HepG2 (cell line): ENCODE measurements around the gene WDR53. TPM values are rescaled to one million over a fixed set of nuclear protein-coding genes. Genes with fewer than 3 reads are reported as not detected.
A peak's percentile ranks its signal among the peaks of the same experiment; 100 is the strongest.

Source experiments
- ARID2 ChIP-seq: sonication (generic); formaldehyde crosslinking; IDR thresholded peaks from 2 replicates; pipeline ENCODE4 v1.8.1; 2022; ENCODE audit warnings: mild to moderate bottlenecking, missing genetic modification reagents, borderline replicate concordance
- CBX5 ChIP-seq: sonication (generic); formaldehyde crosslinking; IDR thresholded peaks from 2 replicates; pipeline ENCODE4 v1.4.0; 2020; ENCODE audit warnings: missing genetic modification reagents, borderline replicate concordance
- ELF3 ChIP-seq: IDR thresholded peaks from 2 replicates; pipeline ENCODE4 v1.6.1; 2016; ENCODE audit warnings: missing genetic modification reagents, missing compliant biosample characterization
- ETV5 ChIP-seq: IDR thresholded peaks from 2 replicates; pipeline ENCODE4 v1.6.1; 2018; ENCODE audit warnings: missing biosample characterization, missing genetic modification reagents, inconsistent platforms, borderline replicate concordance
- GATAD2A ChIP-seq: IDR thresholded peaks from 2 replicates; pipeline ENCODE4 v1.6.1; 2016
- HMG20B ChIP-seq: conservative IDR thresholded peaks from 2 replicates; pipeline ENCODE4 v1.6.1; 2016; ENCODE audit warnings: missing genetic modification reagents, missing compliant biosample characterization
- IKZF1 ChIP-seq: fragments of 450-650 bp; IDR thresholded peaks from 2 replicates; pipeline ENCODE4 v1.7.1; 2016
- MAZ ChIP-seq, 2 experiments: sonication (generic) in 1 of 2; formaldehyde crosslinking in 1 of 2; IDR thresholded peaks; 2 replicates each; pipeline versions ENCODE4 v1.5.0 to v1.6.1; 2012 to 2020; ENCODE audit warnings: low read depth in 2 of 2, mild to moderate bottlenecking in 2 of 2, borderline replicate concordance in 1 of 2, improper control_type of control experiment in 1 of 2, low read length in 1 of 2, missing genetic modification reagents in 1 of 2, moderate library complexity in 1 of 2
- NCOA5 ChIP-seq: sonication (generic); formaldehyde crosslinking; IDR thresholded peaks from 2 replicates; pipeline ENCODE4 v1.4.0; 2020; ENCODE audit warnings: missing genetic modification reagents
- NFYC ChIP-seq: IDR thresholded peaks from 2 replicates; pipeline ENCODE4 v1.6.1; 2016; ENCODE audit warnings: missing genetic modification reagents, missing compliant biosample characterization
- POLR2AphosphoS5 ChIP-seq: IDR thresholded peaks from 2 replicates; pipeline ENCODE4 v1.6.1; 2012; ENCODE audit warnings: low read depth, low read length
- RBAK ChIP-seq: sonication (generic); formaldehyde crosslinking; IDR thresholded peaks from 2 replicates; pipeline ENCODE4 v1.5.1; 2020; ENCODE audit warnings: mild to moderate bottlenecking, missing genetic modification reagents
- SAFB2 ChIP-seq: sonication (generic); formaldehyde crosslinking; IDR thresholded peaks from 2 replicates; pipeline ENCODE4 v1.5.1; 2020; ENCODE audit warnings: missing genetic modification reagents, low read depth, mild to moderate bottlenecking, borderline replicate concordance
- TAF15 ChIP-seq: fragments of 200-400 bp; formaldehyde crosslinking; IDR thresholded peaks from one replicate; pipeline ENCODE4 v1.6.1; 2018; ENCODE audit warnings: mild to moderate bottlenecking, low read depth, low read length; ENCODE audit not compliant: poor library complexity, severe bottlenecking
- XRCC5 ChIP-seq: fragments of 200-400 bp; formaldehyde crosslinking; optimal IDR thresholded peaks from 2 replicates; pipeline ENCODE3; 2017; ENCODE audit warnings: mild to moderate bottlenecking, low read length
- polyA plus RNA-seq, 8 experiments: library from polyadenylated mRNA; depleted of rRNA in 3 of 8; stranded (reverse) in 7 of 8; unstranded in 1 of 8; fragments of >200 nt; fragmentation: Illumina TruSeq in 4 of 8; extraction: Trizol in 4 of 8; gene quantifications; 2 replicates each; pipeline versions ENCODE4 v1.2.1 to v1.2.3, GENCODE V29; 2011 to 2016; ENCODE audit warnings: low read depth in 4 of 8, missing spikeins in 1 of 8, mixed read lengths in 1 of 8; ENCODE audit not compliant: insufficient read depth in 1 of 8
- total RNA-seq, 5 experiments: library from RNA; depleted of rRNA; stranded (reverse); fragments of >200 nt; fragmentation: Illumina TruSeq; extraction: Trizol; gene quantifications; 2 replicates each; pipeline ENCODE4 v1.2.3, GENCODE V29; 2016; ENCODE audit warnings: low read depth in 1 of 5
- TF ChIP-seq, protein P1 (sequence below): sonication (generic); formaldehyde crosslinking; conservative IDR thresholded peaks from 2 replicates; pipeline ENCODE4 v1.4.0; 2020; ENCODE audit warnings: missing genetic modification reagents
- TF ChIP-seq, protein P2 (sequence below): IDR thresholded peaks from 2 replicates; pipeline ENCODE4 v1.6.1; 2016; ENCODE audit warnings: mild to moderate bottlenecking
- TF ChIP-seq, protein P3 (sequence below): sonication (generic); formaldehyde crosslinking; IDR thresholded peaks from 2 replicates; pipeline ENCODE4 v1.4.0; 2020; ENCODE audit warnings: missing genetic modification reagents
- TF ChIP-seq, protein P4 (sequence below): sonication (generic); formaldehyde crosslinking; IDR thresholded peaks from 2 replicates; pipeline ENCODE4 v1.5.0; 2020; ENCODE audit warnings: missing genetic modification reagents, mild to moderate bottlenecking, borderline replicate concordance
- TF ChIP-seq, protein P5 (sequence below): sonication (generic); formaldehyde crosslinking; IDR thresholded peaks from 2 replicates; pipeline ENCODE4 v1.5.0; 2020; ENCODE audit warnings: mild to moderate bottlenecking, low read depth, missing genetic modification reagents, borderline replicate concordance
- TF ChIP-seq, protein P6 (sequence below): sonication (generic); IDR thresholded peaks from 2 replicates; pipeline ENCODE4 v1.6.1; 2016; ENCODE audit warnings: low read depth, borderline replicate concordance
- TF ChIP-seq, protein P7 (sequence below): sonication (generic); formaldehyde crosslinking; IDR thresholded peaks from 2 replicates; pipeline ENCODE4 v1.8.0; 2022; ENCODE audit warnings: mild to moderate bottlenecking, missing genetic modification reagents

The WDR53 gene
- total and polyA plus RNA-seq, 2 of the 13 experiments (the other 11 are each of a cell fraction or from before 2014, with no cell fraction given), result 3.5 to 7.7 TPM

DNA sequence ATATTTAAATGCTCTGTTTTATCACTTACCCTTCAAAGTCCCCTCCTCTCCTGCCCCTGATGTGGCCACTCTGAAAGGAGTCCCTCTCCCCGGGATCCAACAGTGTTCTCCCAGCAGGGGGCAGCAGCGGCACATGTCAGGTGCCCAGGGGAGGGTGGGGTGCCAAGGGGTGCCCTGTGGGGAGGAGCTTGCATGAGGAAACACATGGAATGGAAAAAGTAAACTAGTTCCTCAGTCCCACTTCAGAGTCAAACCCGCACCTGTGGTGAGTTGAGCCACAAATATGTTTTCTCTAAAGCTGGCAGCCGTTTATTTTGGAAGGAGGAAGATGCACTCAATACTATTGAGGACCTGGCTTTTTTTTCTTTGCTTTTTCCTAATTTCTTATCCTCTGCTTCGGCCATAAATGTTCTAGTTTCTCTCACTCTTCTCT is 41.0 kb upstream of the WDR53 start (continued):
- TF ChIP-seq, protein P1, sequence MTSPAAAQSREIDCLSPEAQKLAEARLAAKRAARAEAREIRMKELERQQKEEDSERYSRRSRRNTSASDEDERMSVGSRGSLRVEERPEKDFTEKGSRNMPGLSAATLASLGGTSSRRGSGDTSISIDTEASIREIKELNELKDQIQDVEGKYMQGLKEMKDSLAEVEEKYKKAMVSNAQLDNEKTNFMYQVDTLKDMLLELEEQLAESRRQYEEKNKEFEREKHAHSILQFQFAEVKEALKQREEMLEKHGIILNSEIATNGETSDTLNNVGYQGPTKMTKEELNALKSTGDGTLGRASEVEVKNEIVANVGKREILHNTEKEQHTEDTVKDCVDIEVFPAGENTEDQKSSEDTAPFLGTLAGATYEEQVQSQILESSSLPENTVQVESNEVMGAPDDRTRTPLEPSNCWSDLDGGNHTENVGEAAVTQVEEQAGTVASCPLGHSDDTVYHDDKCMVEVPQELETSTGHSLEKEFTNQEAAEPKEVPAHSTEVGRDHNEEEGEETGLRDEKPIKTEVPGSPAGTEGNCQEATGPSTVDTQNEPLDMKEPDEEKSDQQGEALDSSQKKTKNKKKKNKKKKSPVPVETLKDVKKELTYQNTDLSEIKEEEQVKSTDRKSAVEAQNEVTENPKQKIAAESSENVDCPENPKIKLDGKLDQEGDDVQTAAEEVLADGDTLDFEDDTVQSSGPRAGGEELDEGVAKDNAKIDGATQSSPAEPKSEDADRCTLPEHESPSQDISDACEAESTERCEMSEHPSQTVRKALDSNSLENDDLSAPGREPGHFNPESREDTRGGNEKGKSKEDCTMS, result no peak
- TF ChIP-seq CBX5 (no peak), TAF15 (no peak), GATAD2A (CRISPR knock-in tag) (peak; percentile 38; the same call in 1 of the 2 replicates), NFYC (CRISPR knock-in tag) (no peak), SAFB2 (CRISPR knock-in tag) (no peak), ETV5 (CRISPR knock-in tag) (no peak), XRCC5 (peak; percentile 23), POLR2AphosphoS5 (no peak), NCOA5 (CRISPR knock-in tag) (no peak), IKZF1 (no peak), MAZ (IDR thresholded peaks at IDR 0.05; ENCODE audit: borderline replicate concordance, low read depth, low read length) (peak; percentile 84; the same call in 1 of the 2 replicates), MAZ (CRISPR knock-in tag; IDR thresholded peaks at IDR 0.05; ENCODE audit: low read depth) (no peak), ELF3 (0 out of 2 replicates have a peak, but pooled peaks have one; percentile 9), RBAK (no peak), ARID2 (CRISPR knock-in tag) (no peak), HMG20B (no peak)
- TF ChIP-seq, protein P2, sequence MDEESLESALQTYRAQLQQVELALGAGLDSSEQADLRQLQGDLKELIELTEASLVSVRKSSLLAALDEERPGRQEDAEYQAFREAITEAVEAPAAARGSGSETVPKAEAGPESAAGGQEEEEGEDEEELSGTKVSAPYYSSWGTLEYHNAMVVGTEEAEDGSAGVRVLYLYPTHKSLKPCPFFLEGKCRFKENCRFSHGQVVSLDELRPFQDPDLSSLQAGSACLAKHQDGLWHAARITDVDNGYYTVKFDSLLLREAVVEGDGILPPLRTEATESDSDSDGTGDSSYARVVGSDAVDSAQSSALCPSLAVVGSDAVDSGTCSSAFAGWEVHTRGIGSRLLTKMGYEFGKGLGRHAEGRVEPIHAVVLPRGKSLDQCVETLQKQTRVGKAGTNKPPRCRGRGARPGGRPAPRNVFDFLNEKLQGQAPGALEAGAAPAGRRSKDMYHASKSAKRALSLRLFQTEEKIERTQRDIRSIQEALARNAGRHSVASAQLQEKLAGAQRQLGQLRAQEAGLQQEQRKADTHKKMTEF, result no peak
- TF ChIP-seq, protein P3, sequence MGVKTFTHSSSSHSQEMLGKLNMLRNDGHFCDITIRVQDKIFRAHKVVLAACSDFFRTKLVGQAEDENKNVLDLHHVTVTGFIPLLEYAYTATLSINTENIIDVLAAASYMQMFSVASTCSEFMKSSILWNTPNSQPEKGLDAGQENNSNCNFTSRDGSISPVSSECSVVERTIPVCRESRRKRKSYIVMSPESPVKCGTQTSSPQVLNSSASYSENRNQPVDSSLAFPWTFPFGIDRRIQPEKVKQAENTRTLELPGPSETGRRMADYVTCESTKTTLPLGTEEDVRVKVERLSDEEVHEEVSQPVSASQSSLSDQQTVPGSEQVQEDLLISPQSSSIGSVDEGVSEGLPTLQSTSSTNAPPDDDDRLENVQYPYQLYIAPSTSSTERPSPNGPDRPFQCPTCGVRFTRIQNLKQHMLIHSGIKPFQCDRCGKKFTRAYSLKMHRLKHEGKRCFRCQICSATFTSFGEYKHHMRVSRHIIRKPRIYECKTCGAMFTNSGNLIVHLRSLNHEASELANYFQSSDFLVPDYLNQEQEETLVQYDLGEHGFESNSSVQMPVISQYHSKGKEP (CRISPR knock-in tag), result no peak
- TF ChIP-seq, protein P4, sequence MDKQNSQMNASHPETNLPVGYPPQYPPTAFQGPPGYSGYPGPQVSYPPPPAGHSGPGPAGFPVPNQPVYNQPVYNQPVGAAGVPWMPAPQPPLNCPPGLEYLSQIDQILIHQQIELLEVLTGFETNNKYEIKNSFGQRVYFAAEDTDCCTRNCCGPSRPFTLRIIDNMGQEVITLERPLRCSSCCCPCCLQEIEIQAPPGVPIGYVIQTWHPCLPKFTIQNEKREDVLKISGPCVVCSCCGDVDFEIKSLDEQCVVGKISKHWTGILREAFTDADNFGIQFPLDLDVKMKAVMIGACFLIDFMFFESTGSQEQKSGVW (CRISPR knock-in tag), result no peak
- TF ChIP-seq, protein P5, sequence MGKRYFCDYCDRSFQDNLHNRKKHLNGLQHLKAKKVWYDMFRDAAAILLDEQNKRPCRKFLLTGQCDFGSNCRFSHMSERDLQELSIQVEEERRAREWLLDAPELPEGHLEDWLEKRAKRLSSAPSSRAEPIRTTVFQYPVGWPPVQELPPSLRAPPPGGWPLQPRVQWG, result no peak
- TF ChIP-seq, protein P6, sequence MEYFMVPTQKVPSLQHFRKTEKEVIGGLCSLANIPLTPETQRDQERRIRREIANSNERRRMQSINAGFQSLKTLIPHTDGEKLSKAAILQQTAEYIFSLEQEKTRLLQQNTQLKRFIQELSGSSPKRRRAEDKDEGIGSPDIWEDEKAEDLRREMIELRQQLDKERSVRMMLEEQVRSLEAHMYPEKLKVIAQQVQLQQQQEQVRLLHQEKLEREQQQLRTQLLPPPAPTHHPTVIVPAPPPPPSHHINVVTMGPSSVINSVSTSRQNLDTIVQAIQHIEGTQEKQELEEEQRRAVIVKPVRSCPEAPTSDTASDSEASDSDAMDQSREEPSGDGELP, result no peak
- TF ChIP-seq, protein P7, sequence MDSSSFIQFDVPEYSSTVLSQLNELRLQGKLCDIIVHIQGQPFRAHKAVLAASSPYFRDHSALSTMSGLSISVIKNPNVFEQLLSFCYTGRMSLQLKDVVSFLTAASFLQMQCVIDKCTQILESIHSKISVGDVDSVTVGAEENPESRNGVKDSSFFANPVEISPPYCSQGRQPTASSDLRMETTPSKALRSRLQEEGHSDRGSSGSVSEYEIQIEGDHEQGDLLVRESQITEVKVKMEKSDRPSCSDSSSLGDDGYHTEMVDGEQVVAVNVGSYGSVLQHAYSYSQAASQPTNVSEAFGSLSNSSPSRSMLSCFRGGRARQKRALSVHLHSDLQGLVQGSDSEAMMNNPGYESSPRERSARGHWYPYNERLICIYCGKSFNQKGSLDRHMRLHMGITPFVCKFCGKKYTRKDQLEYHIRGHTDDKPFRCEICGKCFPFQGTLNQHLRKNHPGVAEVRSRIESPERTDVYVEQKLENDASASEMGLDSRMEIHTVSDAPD (CRISPR knock-in tag), result no peak
